ENCODE results near the gene PRDM15. TPM values are rescaled to one million over a fixed set of nuclear protein-coding genes. Genes with fewer than 3 reads are reported as not detected.

Gene PRDM15
- total and polyA plus RNA-seq, 8 donors, result 0.92 to 44.6 (median 3.4) TPM

DNA sequence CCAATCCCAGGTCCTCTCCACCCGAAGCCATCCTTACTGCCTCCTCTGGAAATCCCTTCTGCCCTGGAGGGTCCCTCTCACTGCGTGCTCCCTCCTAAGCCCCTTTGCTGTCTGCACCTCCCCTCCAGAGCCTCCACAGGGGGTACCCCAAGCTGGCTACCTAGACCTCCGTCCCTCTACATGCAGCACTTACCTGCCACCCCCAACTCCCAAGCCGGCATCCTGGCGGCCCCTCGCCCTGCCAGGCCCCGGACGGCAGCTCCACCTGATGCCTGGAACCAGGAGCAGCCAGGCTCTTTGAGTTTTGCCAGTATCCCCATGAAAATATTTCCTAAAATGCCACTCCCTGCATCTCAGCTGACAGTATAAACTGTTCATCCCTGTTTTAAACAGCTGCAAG lies 4.1 kb downstream of the PRDM15 start:
- Histone ChIP-seq H3K4me1 (peaks cover 0 to 29% (median 19%) of the 10 kb centered on the region in 4 donors), H3K36me3 (peaks cover 0 to 11% (median 3%) of the 10 kb centered on the region in 4 donors), H3K27me3 (no peaks in the 10 kb centered on the region), H3K27ac (no peak overlapping the region), H3K4me3 (no peak overlapping the region), H3K9me3 (no peaks in the 10 kb centered on the region)
- no peak for DNase-seq
- intact Hi-C loops (cut with DNase I; ENCODE audit: low total_unique reads), result loop anchor here (10.0 kb wide), 1 partner anchor 50 kb away; no protein-coding TSS in a partner anchor
- TF ChIP-seq, protein P1, sequence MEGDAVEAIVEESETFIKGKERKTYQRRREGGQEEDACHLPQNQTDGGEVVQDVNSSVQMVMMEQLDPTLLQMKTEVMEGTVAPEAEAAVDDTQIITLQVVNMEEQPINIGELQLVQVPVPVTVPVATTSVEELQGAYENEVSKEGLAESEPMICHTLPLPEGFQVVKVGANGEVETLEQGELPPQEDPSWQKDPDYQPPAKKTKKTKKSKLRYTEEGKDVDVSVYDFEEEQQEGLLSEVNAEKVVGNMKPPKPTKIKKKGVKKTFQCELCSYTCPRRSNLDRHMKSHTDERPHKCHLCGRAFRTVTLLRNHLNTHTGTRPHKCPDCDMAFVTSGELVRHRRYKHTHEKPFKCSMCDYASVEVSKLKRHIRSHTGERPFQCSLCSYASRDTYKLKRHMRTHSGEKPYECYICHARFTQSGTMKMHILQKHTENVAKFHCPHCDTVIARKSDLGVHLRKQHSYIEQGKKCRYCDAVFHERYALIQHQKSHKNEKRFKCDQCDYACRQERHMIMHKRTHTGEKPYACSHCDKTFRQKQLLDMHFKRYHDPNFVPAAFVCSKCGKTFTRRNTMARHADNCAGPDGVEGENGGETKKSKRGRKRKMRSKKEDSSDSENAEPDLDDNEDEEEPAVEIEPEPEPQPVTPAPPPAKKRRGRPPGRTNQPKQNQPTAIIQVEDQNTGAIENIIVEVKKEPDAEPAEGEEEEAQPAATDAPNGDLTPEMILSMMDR (IDR thresholded peaks at IDR 0.05), result no peak
- TF ChIP-seq POLR2A (IDR thresholded peaks at IDR 0.05), result no peak
- no peak for TF ChIP-seq EP300 (IDR thresholded peaks at IDR 0.05)
- no peak for TF ChIP-seq POLR2AphosphoS5 (IDR thresholded peaks at IDR 0.05)
- 94 to 98% (median 95%) methylated on average over 8 of the region's 8 CpGs for WGBS, 5 donors

DNA sequence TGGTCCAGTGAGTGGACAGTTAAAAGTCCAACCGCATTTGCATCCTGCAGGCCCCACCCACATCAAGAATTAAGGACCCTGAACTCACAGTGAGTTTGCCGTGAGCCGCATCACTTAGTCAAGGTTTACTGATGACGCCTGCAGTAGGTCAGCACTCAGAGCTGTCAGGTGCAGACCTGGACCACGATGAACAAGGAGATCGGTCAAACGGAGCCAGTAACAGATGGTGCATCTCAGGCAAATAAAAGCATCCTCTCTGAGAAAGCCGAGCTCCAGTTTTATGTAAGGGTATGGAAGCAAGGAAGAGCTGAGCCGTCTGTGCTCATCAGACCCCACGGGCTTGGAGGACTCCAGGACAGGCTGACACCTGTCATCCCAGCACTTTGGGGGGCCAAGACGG lies 4.5 kb downstream of the PRDM15 start:
- Histone ChIP-seq H3K4me3 (no peak overlapping the region), H3K36me3 (peaks cover 0 to 11% (median 3%) of the 10 kb centered on the region in 4 donors), H3K27ac (no peak overlapping the region), H3K4me1 (peaks cover 0 to 24% (median 14%) of the 10 kb centered on the region in 4 donors), H3K9me3 (no peaks in the 10 kb centered on the region), H3K27me3 (no peaks in the 10 kb centered on the region)
- no peak for DNase-seq
- intact Hi-C loops (cut with DNase I; ENCODE audit: low total_unique reads), result loop anchor here (10.0 kb wide), 1 partner anchor 50 kb away; no protein-coding TSS in a partner anchor
- TF ChIP-seq POLR2AphosphoS5 (IDR thresholded peaks at IDR 0.05), result no peak
- no peak for TF ChIP-seq EP300 (IDR thresholded peaks at IDR 0.05)
- TF ChIP-seq, protein P1 (IDR thresholded peaks at IDR 0.05), result no peak
- 72 to 91% (median 87%) methylated on average over 11 of the region's 11 CpGs for WGBS, 5 donors

DNA sequence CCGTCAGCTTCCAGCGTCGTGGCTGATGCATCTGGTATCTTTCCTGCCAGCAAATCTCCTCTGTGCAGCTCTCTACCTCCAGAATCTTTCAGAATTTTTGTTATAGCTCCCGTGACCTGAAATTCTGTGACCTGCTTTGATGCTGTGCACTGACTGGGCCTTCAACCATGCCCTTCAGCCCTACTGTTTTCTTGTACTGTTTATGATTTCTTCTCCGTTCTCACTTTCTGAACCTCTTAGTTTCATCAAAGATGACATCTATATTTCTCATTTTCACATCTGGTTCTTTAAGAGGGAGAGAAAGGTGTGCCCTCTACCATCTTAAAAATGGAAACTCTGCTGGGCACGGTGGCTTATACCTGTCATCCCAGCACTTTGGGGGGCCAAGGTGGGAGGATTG lies 5.7 kb downstream of the PRDM15 start:
- Histone ChIP-seq H3K4me1 (peaks cover 0 to 22% (median 13%) of the 10 kb centered on the region in 4 donors), H3K36me3 (peaks cover 0 to 11% (median 3%) of the 10 kb centered on the region in 4 donors), H3K9me3 (no peaks in the 10 kb centered on the region), H3K27ac (no peak overlapping the region), H3K27me3 (no peaks in the 10 kb centered on the region), H3K4me3 (no peak overlapping the region)
- intact Hi-C loops (cut with DNase I; ENCODE audit: low total_unique reads), result loop anchor here (10.0 kb wide), 1 partner anchor 51 kb away; no protein-coding TSS in a partner anchor
- TF ChIP-seq POLR2A (IDR thresholded peaks at IDR 0.05) (no peak), POLR2AphosphoS5 (IDR thresholded peaks at IDR 0.05) (no peak), EP300 (IDR thresholded peaks at IDR 0.05) (no peak)
- TF ChIP-seq, protein P1 (IDR thresholded peaks at IDR 0.05), result no peak
- no peak for DNase-seq
- 86 to 98% (median 92%) methylated on average over 6 of the region's 6 CpGs for WGBS, 5 donors

DNA sequence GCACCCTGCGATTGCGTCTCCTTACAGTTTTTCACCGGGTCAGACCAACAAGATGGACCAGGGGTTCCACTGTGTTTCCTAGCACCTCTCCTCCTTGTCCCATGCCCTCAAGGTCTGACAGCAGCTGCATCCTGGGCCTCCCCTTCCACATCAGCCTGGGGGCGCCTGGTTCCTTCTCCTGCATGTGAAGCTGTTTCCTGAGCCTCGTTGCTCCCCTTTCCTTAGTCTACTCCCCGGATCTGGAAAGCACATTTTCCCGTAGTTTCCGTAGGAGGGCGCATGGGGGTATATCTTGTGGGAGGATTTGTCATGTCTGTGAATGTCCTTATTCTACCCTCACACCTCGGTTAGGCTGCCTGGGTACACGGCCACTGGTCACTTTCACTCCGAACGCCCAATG lies 6.1 kb downstream of the PRDM15 start:
- Histone ChIP-seq H3K4me1 (peaks cover 0 to 18% (median 10%) of the 10 kb centered on the region in 4 donors), H3K4me3 (no peak overlapping the region), H3K36me3 (peaks cover 0 to 11% (median 3%) of the 10 kb centered on the region in 4 donors), H3K27me3 (no peaks in the 10 kb centered on the region), H3K27ac (no peak overlapping the region), H3K9me3 (no peaks in the 10 kb centered on the region)
- TF ChIP-seq POLR2A (IDR thresholded peaks at IDR 0.05), result no peak
- TF ChIP-seq, protein P1 (IDR thresholded peaks at IDR 0.05), result no peak
- TF ChIP-seq POLR2AphosphoS5 (IDR thresholded peaks at IDR 0.05), result no peak
- no peak for TF ChIP-seq EP300 (IDR thresholded peaks at IDR 0.05)
- no peak for DNase-seq
- WGBS, 5 donors, result 77 to 93% (median 88%) methylated on average over 13 of the region's 13 CpGs
- intact Hi-C loops (cut with DNase I; ENCODE audit: low total_unique reads), result loop anchor here (10.0 kb wide), 1 partner anchor 52 kb away; no protein-coding TSS in a partner anchor

Data from stomach (tissue), 9 donors.